Measurements from ENCODE around the gene STX18.

DNA sequence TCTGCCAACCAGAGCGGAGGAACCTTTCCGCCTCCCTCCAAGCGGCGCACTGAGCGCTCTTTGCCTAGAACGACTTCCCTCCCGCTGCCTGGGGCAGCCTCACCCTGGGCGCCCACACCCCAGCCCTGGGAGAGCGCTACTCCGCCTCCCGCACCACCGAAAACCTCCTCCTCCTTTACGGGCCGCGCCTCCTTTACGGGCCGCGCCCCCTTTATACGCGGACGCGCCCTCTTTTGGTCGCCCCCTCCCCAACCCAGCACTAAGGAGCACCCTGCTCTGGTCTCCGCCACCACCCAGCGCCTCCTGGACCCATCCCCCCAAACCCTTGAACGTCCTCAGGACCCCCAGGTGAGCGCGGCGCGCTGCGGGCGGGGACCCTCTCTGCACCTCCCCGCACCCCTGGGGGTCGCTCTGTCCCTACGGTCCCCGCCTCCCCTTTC is 155.5 kb downstream of the STX18 start:
- TF ChIP-seq, protein P1, sequence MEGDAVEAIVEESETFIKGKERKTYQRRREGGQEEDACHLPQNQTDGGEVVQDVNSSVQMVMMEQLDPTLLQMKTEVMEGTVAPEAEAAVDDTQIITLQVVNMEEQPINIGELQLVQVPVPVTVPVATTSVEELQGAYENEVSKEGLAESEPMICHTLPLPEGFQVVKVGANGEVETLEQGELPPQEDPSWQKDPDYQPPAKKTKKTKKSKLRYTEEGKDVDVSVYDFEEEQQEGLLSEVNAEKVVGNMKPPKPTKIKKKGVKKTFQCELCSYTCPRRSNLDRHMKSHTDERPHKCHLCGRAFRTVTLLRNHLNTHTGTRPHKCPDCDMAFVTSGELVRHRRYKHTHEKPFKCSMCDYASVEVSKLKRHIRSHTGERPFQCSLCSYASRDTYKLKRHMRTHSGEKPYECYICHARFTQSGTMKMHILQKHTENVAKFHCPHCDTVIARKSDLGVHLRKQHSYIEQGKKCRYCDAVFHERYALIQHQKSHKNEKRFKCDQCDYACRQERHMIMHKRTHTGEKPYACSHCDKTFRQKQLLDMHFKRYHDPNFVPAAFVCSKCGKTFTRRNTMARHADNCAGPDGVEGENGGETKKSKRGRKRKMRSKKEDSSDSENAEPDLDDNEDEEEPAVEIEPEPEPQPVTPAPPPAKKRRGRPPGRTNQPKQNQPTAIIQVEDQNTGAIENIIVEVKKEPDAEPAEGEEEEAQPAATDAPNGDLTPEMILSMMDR (IDR thresholded peaks at IDR 0.05): no peak
- TF ChIP-seq POLR2A (IDR thresholded peaks at IDR 0.05) (no peak), POLR2AphosphoS5 (IDR thresholded peaks at IDR 0.05) (no peak), EP300 (IDR thresholded peaks at IDR 0.05) (no peak)
